ENCODE measurements around the gene COMMD2.

GRCh38 chr3:149701977-149702350 lies 50.3 kb downstream of the COMMD2 start:
- TF ChIP-seq EZH2phosphoT487 (IDR thresholded peaks at IDR 0.05; ENCODE audit: insufficient read depth, low read depth) (no peak), EZH2 (IDR thresholded peaks at IDR 0.05; ENCODE audit: insufficient read depth, poor library complexity, severe bottlenecking) (no peak)

Measured in GM23248 (cell line).